Osteoblast (primary cell): Measurements from ENCODE around the gene PEG3. TPM values are rescaled to one million over a fixed set of nuclear protein-coding genes. Genes with fewer than 3 reads are reported as not detected.

Experiments used
- DNase-seq: peaks from one replicate; pipeline ENCODE4 v3.0.0; 2011; ENCODE audit warnings: low spot score, mixed read lengths; ENCODE audit not compliant: insufficient read length; ENCODE audit errors: missing footprints
- H2AFZ ChIP-seq: 2 replicates; pipeline ENCODE4 v1.6.0; 2011; ENCODE audit warnings: mild to moderate bottlenecking, low read length
- H3K27ac ChIP-seq: 2 replicates; pipeline ENCODE4 v1.5.1; 2011; ENCODE audit warnings: mild to moderate bottlenecking, low read depth, low read length, moderate library complexity
- H3K27me3 ChIP-seq: 2 replicates; pipeline ENCODE4 v1.6.0; 2012; ENCODE audit warnings: mild to moderate bottlenecking, control low read depth, inconsistent platforms, low read length, moderate library complexity; ENCODE audit not compliant: insufficient read depth
- H3K36me3 ChIP-seq: 2 replicates; pipeline ENCODE4 v1.5.1; 2011; ENCODE audit warnings: mild to moderate bottlenecking, low read length, control low read depth, moderate library complexity; ENCODE audit not compliant: insufficient read depth
- H3K4me1 ChIP-seq: 2 replicates; pipeline ENCODE4 v1.5.1; 2011; ENCODE audit warnings: mild to moderate bottlenecking, low read length, control low read depth, moderate library complexity; ENCODE audit not compliant: insufficient read depth
- H3K4me2 ChIP-seq: 2 replicates; pipeline ENCODE4 v1.6.0; 2011; ENCODE audit warnings: mild to moderate bottlenecking, low read length; ENCODE audit not compliant: insufficient read depth
- H3K4me3 ChIP-seq: fragments of 200-600 bp; sonication (generic); 3 replicates; pipeline ENCODE4 v1.5.1; 2012; ENCODE audit warnings: mild to moderate bottlenecking, low read length, inconsistent platforms; ENCODE audit not compliant: insufficient read depth
- H3K79me2 ChIP-seq: 2 replicates; pipeline ENCODE4 v1.6.0; 2012; ENCODE audit warnings: mild to moderate bottlenecking, low read length, control low read depth, inconsistent platforms; ENCODE audit not compliant: insufficient read depth
- H3K9me3 ChIP-seq: 2 replicates; pipeline ENCODE4 v1.5.1; 2011; ENCODE audit warnings: low read depth, low read length, control low read depth
- H4K20me1 ChIP-seq: 2 replicates; pipeline ENCODE4 v1.6.0; 2012; ENCODE audit warnings: mild to moderate bottlenecking, low read length, control low read depth; ENCODE audit not compliant: insufficient read depth
- total RNA-seq: library from RNA; depleted of rRNA; stranded (reverse); fragments of >200 nt; gene quantifications from 2 replicates; pipeline ENCODE4 v1.2.3, GENCODE V29; 2012
- TF ChIP-seq, protein P1 (sequence below): IDR thresholded peaks from 2 replicates; pipeline ENCODE4 v1.5.1; 2011; ENCODE audit warnings: mild to moderate bottlenecking, low read depth, low read length, moderate library complexity; ENCODE audit errors: extremely low read depth

Gene PEG3
- total RNA-seq, 1 donor, result 1.8 TPM

DNA sequence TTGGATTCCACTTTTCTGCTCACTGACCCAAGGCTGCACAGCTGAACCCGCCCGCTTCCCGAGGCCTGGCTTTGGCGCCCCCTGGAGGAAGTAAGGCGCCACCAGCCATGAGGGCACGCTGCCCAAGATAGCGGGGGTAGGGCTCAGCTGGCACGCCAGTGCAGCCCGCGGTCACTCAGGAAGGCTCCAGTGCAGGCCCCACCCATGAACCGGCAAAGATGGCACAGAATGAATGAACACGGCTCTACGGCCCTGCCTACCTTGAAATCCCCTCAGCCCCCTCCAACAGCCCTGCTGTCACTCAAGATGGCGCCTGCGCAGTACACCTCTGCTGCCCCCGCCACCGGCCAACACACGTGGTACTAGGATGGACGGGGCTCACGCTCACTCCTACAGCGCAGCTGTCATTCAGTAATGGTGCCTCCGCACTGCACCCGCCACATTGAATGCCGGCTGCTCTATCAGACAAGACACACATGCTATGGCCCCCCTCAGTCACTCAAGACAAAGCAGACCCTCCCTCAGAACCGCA, 3.0 kb downstream of the PEG3 start:
- Histone ChIP-seq H4K20me1 (no peaks in the 10 kb centered on the region), H3K4me1 (no peaks in the 10 kb centered on the region), H3K36me3 (no peaks in the 10 kb centered on the region), H3K79me2 (no peaks in the 10 kb centered on the region), H3K4me2 (no peak overlapping the region), H3K27me3 (no peaks in the 10 kb centered on the region), H3K27ac (no peak overlapping the region), H3K9me3 (no peaks in the 10 kb centered on the region), H2AFZ (no peak overlapping the region), H3K4me3 (no peak overlapping the region)
- TF ChIP-seq, protein P1, sequence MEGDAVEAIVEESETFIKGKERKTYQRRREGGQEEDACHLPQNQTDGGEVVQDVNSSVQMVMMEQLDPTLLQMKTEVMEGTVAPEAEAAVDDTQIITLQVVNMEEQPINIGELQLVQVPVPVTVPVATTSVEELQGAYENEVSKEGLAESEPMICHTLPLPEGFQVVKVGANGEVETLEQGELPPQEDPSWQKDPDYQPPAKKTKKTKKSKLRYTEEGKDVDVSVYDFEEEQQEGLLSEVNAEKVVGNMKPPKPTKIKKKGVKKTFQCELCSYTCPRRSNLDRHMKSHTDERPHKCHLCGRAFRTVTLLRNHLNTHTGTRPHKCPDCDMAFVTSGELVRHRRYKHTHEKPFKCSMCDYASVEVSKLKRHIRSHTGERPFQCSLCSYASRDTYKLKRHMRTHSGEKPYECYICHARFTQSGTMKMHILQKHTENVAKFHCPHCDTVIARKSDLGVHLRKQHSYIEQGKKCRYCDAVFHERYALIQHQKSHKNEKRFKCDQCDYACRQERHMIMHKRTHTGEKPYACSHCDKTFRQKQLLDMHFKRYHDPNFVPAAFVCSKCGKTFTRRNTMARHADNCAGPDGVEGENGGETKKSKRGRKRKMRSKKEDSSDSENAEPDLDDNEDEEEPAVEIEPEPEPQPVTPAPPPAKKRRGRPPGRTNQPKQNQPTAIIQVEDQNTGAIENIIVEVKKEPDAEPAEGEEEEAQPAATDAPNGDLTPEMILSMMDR, result no peak
- no peak for DNase-seq

DNA sequence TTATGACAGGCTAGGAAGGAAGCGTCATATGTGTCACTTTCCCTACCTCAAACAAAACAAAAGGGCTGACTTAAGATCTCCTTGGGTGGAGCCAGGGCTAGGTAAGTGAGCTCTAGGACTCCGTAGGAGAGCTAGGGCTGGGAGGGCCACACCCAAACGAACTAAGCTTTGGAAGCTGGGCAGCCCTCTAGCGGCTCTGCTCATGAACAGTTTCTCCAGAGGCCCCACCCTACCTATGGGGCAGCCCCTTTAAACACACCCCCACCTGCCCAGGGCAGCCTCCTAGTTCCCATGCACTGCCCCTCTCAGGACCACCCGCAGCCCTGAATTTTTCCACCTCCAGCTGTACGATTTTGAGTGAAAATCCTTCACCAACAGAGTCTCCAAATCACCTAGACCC, 3.5 kb downstream of the PEG3 start:
- TF ChIP-seq, protein P1, result no peak
- Histone ChIP-seq H3K4me2 (no peak overlapping the region), H3K9me3 (no peaks in the 10 kb centered on the region), H3K27me3 (no peaks in the 10 kb centered on the region), H4K20me1 (no peaks in the 10 kb centered on the region), H3K27ac (no peak overlapping the region), H2AFZ (no peak overlapping the region), H3K36me3 (no peaks in the 10 kb centered on the region), H3K79me2 (no peaks in the 10 kb centered on the region), H3K4me3 (no peak overlapping the region), H3K4me1 (no peaks in the 10 kb centered on the region)
- DNase-seq, result no peak

DNA sequence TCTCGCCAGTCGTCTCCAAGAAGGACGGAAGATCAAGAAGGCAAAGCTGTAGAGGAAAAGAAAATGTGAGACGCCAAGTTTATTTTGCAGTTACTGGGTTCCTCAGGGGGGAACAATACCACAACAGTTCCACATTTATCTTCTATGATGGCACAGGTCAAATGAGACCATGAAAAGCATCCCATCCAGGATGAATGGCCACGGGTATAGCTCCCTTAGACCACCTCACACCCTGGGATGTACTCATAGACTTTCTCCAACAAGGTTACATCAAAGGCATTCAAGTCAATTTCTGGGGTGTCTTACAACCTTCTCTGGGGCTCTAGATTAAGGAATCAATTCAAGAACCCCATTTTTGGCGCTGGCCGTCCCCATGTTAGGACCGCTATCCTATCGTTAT, 4.5 kb downstream of the PEG3 start:
- no peak for DNase-seq
- Histone ChIP-seq H3K79me2 (no peaks in the 10 kb centered on the region), H3K4me3 (no peak overlapping the region)

DNA sequence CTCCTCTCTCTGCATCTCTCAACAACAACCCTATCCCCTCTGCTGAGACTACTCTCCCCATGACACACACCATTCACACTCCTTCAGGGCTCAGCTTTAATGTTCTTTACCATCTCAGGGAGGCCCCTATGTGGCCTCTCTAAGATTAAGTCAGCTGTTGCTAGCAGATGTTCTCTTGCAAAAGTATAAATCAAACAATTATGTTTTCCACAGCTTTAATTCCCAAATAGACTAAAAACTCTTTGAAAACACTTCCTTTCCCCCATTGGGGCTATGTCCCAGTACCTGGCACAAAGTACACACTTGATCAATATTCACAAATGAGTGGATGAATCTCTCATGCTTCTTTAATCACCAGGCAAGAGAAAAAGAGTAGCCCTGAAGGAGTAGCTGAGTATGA, 5.1 kb downstream of the PEG3 start:
- Histone ChIP-seq H3K36me3 (no peaks in the 10 kb centered on the region), H3K4me3 (no peak overlapping the region), H2AFZ (no peak overlapping the region), H3K79me2 (no peaks in the 10 kb centered on the region), H3K4me1 (no peaks in the 10 kb centered on the region), H3K4me2 (no peak overlapping the region), H4K20me1 (no peaks in the 10 kb centered on the region), H3K27ac (no peak overlapping the region), H3K9me3 (no peaks in the 10 kb centered on the region), H3K27me3 (no peaks in the 10 kb centered on the region)
- DNase-seq, result no peak
- TF ChIP-seq, protein P1, result no peak

More for the DNA sequence above, 4.5 kb downstream of the PEG3 start:
- Histone ChIP-seq H3K27ac (no peak overlapping the region), H3K36me3 (no peaks in the 10 kb centered on the region), H3K9me3 (no peaks in the 10 kb centered on the region), H4K20me1 (no peaks in the 10 kb centered on the region), H2AFZ (no peak overlapping the region), H3K4me2 (no peak overlapping the region), H3K27me3 (no peaks in the 10 kb centered on the region), H3K4me1 (no peaks in the 10 kb centered on the region)
- TF ChIP-seq, protein P1, result no peak
